ENCODE data around the gene SKAP2.

SKAP2 gene

DNA sequence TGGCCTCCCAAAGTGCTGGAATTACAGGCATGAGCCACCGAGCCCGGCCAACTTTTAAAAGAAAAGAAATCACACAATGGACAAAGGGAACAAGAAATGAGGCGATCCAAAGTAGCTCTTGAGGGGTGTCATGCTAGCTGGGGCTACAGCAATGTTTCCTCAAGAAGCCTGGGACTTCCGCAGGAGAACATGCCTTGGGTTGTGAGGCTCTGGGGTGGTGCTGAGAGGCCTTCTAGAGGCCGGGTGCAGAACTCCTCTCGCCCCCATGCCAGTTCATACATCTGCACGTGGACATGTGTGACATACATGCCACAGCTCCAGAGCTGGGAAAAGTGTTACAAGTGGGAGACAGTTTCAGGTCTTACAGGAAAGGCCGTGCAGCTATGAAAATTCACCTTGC is 238.2 kb downstream of the SKAP2 start:
- FAIRE-seq: no peak
- no peak for DNase-seq (ENCODE audit: insufficient read length)
- TF ChIP-seq TAF1 (IDR thresholded peaks at IDR 0.05; ENCODE audit: borderline replicate concordance, low read depth, low read length): no peak
- TF ChIP-seq POLR2AphosphoS5 (IDR thresholded peaks at IDR 0.05; ENCODE audit: low read depth, low read length): no peak
- TF ChIP-seq POLR2A (IDR thresholded peaks at IDR 0.05; ENCODE audit: low read depth, low read length): no peak

DNA sequence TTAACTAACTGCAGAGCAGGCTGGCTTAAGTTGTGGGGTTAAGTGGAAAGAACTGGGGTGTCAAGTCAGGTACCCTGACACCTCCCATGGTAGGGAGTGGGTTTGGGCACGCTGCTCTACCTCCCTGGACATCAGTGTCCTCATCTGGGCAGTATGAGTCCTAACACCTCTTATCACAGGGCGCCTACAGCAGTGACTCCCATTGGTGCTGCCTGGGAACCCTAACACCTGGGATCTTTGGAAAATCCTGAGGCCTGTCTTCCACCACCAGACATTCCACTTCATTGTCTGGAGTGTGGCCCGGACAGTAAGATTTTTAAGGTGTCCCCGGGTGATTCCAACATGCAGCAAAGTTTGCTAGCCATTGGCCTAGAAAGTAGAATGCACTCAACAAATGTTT is 239.1 kb downstream of the SKAP2 start:
- DNase-seq (ENCODE audit: insufficient read length) (no peak), FAIRE-seq (no peak)
- TF ChIP-seq POLR2A (IDR thresholded peaks at IDR 0.05; ENCODE audit: low read depth, low read length) (no peak), POLR2AphosphoS5 (IDR thresholded peaks at IDR 0.05; ENCODE audit: low read depth, low read length) (no peak), TAF1 (IDR thresholded peaks at IDR 0.05; ENCODE audit: borderline replicate concordance, low read depth, low read length) (no peak)

DNA sequence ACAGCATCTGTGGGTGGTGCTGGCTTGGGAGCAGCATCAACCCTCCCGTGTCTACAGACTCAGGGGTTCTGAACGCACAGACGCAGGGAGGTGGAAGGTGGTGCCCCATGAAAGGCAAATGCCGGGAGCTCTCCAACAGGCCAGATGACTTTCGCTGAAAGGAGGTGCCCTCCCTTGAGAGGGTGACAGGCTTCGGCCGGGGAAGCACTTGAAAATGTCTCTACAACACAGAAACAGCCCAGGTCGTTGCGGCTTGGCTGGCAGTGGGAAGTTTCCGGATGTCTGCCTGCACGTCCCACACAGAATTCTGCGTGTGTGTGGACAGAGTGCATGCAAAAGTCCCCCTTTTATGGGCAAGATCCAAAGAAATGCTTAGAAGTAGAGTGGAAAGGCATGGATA is 239.6 kb downstream of the SKAP2 start:
- TF ChIP-seq POLR2A (IDR thresholded peaks at IDR 0.05; ENCODE audit: low read depth, low read length): no peak
- no peak for TF ChIP-seq TAF1 (IDR thresholded peaks at IDR 0.05; ENCODE audit: borderline replicate concordance, low read depth, low read length)
- TF ChIP-seq POLR2AphosphoS5 (IDR thresholded peaks at IDR 0.05; ENCODE audit: low read depth, low read length): no peak
- DNase-seq (ENCODE audit: insufficient read length) (no peak), FAIRE-seq (no peak)

DNA sequence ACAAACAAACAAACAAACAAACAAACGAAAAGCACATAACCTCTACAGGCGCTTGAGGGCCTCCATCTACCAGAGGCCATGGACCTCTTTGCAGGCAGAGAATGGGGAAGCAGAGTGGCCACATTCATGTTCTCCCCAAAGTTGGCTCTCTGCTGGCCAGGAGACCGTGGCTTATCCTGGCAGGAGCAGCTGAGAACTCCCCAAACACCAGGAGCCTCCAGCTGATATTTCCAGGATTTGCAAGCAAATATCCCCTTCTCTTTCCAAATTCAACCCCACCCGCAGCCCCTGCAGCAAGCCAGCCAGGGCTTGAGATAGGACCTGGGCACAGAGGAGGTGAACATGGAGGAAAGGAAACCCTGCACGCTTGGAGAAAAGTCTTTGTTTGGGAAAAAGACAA is 240.0 kb downstream of the SKAP2 start:
- FAIRE-seq (no peak), DNase-seq (ENCODE audit: insufficient read length) (no peak)
- TF ChIP-seq POLR2AphosphoS5 (IDR thresholded peaks at IDR 0.05; ENCODE audit: low read depth, low read length) (no peak), POLR2A (IDR thresholded peaks at IDR 0.05; ENCODE audit: low read depth, low read length) (no peak), TAF1 (IDR thresholded peaks at IDR 0.05; ENCODE audit: borderline replicate concordance, low read depth, low read length) (no peak)

DNA sequence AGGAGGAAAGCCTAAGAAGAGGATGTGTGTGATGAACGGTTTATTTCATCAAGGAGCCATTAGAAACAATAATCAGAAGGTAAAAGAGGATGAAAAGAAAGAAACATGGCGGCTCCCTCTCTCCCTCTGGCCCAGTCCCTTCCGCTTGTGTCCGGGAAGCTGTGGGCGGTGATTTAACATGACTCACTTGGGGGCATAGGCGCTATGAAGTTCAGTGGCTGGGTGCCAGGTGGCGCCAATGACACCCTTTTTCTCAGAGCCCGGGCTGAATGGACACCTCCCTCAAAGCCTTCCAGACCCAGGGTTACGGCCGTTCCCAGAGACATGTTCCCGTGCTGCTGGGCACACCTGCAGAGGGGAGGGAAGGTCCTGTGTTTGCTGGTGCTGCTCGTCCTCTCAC is 244.0 kb downstream of the SKAP2 start:
- no peak for FAIRE-seq
- TF ChIP-seq TAF1 (IDR thresholded peaks at IDR 0.05; ENCODE audit: borderline replicate concordance, low read depth, low read length) (no peak), POLR2A (IDR thresholded peaks at IDR 0.05; ENCODE audit: low read depth, low read length) (no peak), POLR2AphosphoS5 (IDR thresholded peaks at IDR 0.05; ENCODE audit: low read depth, low read length) (no peak)
- DNase-seq (ENCODE audit: insufficient read length): no peak

DNA sequence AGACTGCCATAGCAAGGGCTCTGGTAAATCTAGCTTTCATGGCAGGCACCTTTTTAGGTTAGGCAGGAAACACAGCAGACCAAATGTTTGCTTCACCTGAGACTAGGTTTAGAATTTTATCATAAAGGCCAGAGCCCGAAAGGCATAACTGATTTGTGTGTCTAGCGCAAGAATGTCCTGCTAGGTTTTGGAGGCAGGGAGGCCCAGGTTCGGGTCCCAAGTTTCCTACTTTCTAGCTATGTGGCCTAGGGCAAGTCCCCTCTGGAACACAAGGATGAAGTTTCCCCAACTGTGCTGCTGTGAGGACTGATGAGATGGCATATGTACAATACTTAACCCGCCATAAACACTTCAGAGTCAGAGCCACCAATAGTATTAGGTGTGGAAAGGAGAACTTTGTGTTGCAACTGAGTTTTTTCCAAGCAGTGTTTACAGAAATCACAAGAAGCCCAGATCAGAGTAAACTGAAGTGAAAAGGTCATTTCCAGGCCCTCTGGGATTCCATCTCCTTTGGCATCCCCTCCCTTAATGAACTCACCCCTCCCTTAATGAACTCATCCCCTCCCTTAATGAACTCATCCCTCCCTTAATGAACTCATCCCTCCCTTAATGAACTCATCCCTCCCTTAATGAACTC is 244.9 kb downstream of the SKAP2 start:
- no peak for FAIRE-seq
- TF ChIP-seq POLR2AphosphoS5 (IDR thresholded peaks at IDR 0.05; ENCODE audit: low read depth, low read length) (no peak), TAF1 (IDR thresholded peaks at IDR 0.05; ENCODE audit: borderline replicate concordance, low read depth, low read length) (no peak), POLR2A (IDR thresholded peaks at IDR 0.05; ENCODE audit: low read depth, low read length) (no peak)
- DNase-seq (ENCODE audit: insufficient read length): no peak

DNA sequence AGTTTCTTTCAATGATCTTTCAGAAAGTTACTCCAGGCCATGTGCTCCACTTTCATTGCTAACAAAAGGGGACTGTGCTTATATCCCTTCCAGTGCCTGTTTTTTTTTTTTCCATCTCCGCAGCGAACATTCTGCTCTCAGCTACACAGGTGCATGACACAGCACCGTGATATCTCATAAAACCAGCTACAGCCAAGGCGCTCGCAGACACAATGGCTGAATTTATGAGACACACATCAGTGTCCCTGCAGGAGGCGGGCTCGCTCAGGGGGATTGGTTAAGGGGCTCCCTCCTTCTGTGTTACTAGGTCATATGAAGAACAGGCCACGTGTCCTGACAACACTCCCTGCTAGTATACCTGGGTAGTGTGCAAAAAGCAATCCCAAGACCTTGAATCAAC is 245.5 kb downstream of the SKAP2 start:
- no peak for TF ChIP-seq TAF1 (IDR thresholded peaks at IDR 0.05; ENCODE audit: borderline replicate concordance, low read depth, low read length)
- TF ChIP-seq POLR2AphosphoS5 (IDR thresholded peaks at IDR 0.05; ENCODE audit: low read depth, low read length): no peak
- TF ChIP-seq POLR2A (IDR thresholded peaks at IDR 0.05; ENCODE audit: low read depth, low read length): no peak

DNA sequence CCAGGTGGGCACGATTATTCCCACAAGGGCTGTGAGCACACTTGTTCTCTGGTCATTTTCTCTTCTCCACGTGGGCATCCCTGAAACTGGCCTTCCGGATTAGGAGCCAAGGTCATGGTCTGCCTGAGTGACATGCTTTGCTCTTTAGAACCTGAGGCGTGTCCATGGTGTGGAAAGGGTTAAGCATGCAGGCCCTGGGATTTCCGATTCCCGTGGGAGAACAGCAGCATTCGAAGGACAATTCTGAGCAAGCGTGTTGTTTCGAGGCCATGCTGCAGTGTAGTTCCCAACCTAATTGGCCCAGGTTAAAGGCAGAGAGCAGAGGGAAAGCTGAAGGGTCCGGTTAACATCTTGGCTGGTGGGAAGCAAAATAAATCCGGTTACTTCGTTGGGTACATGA is 245.9 kb downstream of the SKAP2 start:
- DNase-seq (ENCODE audit: insufficient read length) (no peak), FAIRE-seq (no peak)
- TF ChIP-seq POLR2A (IDR thresholded peaks at IDR 0.05; ENCODE audit: low read depth, low read length): no peak
- TF ChIP-seq POLR2AphosphoS5 (IDR thresholded peaks at IDR 0.05; ENCODE audit: low read depth, low read length): no peak
- no peak for TF ChIP-seq TAF1 (IDR thresholded peaks at IDR 0.05; ENCODE audit: borderline replicate concordance, low read depth, low read length)

More for the DNA sequence above, 245.5 kb downstream of the SKAP2 start:
- FAIRE-seq (no peak), DNase-seq (ENCODE audit: insufficient read length) (no peak)
